Stimulated activated CD8-positive, alpha-beta memory T cell treated with anti-CD3 and anti-CD28 coated beads, Interleukin-12 subunit alpha, Interleukin-12 subunit beta, amount 100 ng/mL, for 24 hours (primary cell): ENCODE data around the gene DDX6.
"Not testable (repeated sequence)": the region's sequence is repeated elsewhere in the genome, so short reads cannot be mapped to it uniquely, and the experiment has no call there.

Experiments used
- DNase-seq: peaks from one replicate; pipeline ENCODE4 v3.0.0-alpha.2; 2020; ENCODE audit errors: extremely low read depth

DDX6 gene

GRCh38 chr11:118790357-118791110, 430 bp downstream of the DDX6 start:
- no peak for DNase-seq

- DNase-seq = no peak
Observed at GRCh38 chr11:118789501-118790356, 1.2 kb downstream of the DDX6 start.

- no peak for DNase-seq
Observed at GRCh38 chr11:118786657-118787056, 4.3 kb downstream of the DDX6 start.

- no peak for DNase-seq
Observed at GRCh38 chr11:118785362-118785761, 5.6 kb downstream of the DDX6 start.

GRCh38 chr11:118783724-118784495, 7.1 kb downstream of the DDX6 start:
- no peak for DNase-seq

- DNase-seq = not testable (repeated sequence)
Observed at GRCh38 chr11:118783324-118783723, 7.6 kb downstream of the DDX6 start.

- no peak for DNase-seq
Observed at GRCh38 chr11:118778898-118779297, 12.1 kb downstream of the DDX6 start.

GRCh38 chr11:118774032-118774431, 16.9 kb downstream of the DDX6 start:
- DNase-seq = no peak

- DNase-seq = no peak
Observed at GRCh38 chr11:118771547-118772288, 19.2 kb downstream of the DDX6 start.

- no peak for DNase-seq
Observed at GRCh38 chr11:118768690-118769089, 22.3 kb downstream of the DDX6 start.

GRCh38 chr11:118766035-118766434, 24.9 kb downstream of the DDX6 start:
- DNase-seq = no peak

- not testable (repeated sequence) for DNase-seq
Observed at GRCh38 chr11:118765095-118765691, 25.8 kb downstream of the DDX6 start.

- no peak for DNase-seq
Observed at GRCh38 chr11:118763041-118763440, 27.9 kb downstream of the DDX6 start.

GRCh38 chr11:118761981-118762380, 29.0 kb downstream of the DDX6 start:
- DNase-seq = not testable (repeated sequence)

GRCh38 chr11:118757876-118758399, 33.0 kb downstream of the DDX6 start:
- no peak for DNase-seq

- DNase-seq = no peak
Observed at GRCh38 chr11:118752654-118753053, 38.3 kb downstream of the DDX6 start.

- no peak for DNase-seq
Observed at GRCh38 chr11:118749429-118749828, 41.5 kb downstream of the DDX6 start.

- no peak for DNase-seq
Observed at GRCh38 chr11:118748056-118748455, 42.9 kb downstream of the DDX6 start.

- no peak for DNase-seq
Observed at GRCh38 chr11:118746988-118747585, 43.9 kb downstream of the DDX6 start.

GRCh38 chr11:118744046-118744445, 46.9 kb downstream of the DDX6 start:
- DNase-seq = no peak
